NCI-H2107 treated with DMSO at 0.1 percent for 48 hours (cell line): Measurements from ENCODE around the gene ARHGAP29.

Experiments used
- DNase-seq: peaks from one replicate; lab custom pipeline; 2025; ENCODE audit not compliant: unreplicated experiment; lab: John Stamatoyannopoulos, UW

The ARHGAP29 gene

DNA sequence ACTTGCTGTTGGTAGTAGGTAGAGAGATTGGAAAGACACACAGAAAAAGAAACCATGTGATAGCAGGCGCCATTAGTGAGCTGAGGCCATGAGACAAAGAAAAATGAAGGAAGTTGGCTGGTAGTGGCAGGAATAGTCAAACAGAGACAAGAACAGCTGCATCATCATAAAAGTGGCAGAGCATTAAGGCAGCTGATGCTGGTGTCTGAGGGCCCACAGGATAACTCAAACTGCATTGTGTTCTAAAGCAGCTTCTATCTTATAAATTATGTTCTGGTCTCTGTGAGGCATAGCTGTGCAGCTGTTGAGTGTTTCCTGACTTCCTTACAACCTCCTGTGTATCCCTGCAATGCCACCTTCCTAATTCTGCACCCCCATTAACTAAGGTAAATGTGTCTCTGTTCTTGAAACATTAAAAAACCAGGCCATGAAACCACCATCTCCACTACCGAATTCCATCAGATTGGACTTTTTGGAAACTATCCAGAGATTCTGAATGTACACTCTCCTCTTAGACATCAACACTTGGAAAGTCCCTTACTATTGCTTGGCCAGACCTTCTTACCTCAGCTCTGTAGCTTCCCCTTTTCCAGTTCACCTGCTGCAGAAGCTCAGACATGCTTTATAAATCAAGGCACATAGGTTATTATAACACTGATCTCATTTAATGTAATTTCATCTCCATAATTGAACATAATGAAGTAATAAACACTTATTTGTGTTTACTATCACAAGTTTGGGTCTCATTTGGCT is 23.4 kb upstream of the ARHGAP29 start:
- DNase-seq: no peak

GRCh38 chr1:94259635-94260289 is 22.4 kb upstream of the ARHGAP29 start:
- no peak for DNase-seq

- DNase-seq: no peak
Measured at GRCh38 chr1:94258873-94259331, 21.5 kb upstream of the ARHGAP29 start.

GRCh38 chr1:94257444-94257843 is 20.1 kb upstream of the ARHGAP29 start:
- DNase-seq: no peak

- DNase-seq: no peak
Measured at GRCh38 chr1:94255476-94255875, 18.1 kb upstream of the ARHGAP29 start.

GRCh38 chr1:94254073-94254810 is 16.9 kb upstream of the ARHGAP29 start:
- no peak for DNase-seq

- DNase-seq: no peak
Measured at GRCh38 chr1:94253456-94254017, 16.2 kb upstream of the ARHGAP29 start.

DNA sequence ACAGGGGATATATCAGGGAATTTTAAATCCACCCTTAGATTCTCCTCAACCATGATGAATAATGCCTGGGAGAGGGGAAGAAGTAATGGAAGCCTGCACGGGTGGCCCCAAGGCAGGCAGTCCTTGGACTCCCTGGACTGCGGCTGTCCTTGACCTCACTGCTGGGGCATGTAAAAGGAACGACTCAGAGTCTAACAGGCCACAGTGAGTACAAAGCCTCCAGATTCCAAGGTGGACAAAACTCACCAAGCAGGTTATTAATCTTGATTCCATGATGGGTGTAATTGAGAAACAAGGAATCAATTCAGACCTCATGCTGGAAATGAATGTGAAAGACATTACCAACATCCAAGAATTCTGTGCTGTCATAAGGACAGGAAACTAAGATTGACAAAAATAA is 13.0 kb upstream of the ARHGAP29 start:
- DNase-seq: no peak

DNA sequence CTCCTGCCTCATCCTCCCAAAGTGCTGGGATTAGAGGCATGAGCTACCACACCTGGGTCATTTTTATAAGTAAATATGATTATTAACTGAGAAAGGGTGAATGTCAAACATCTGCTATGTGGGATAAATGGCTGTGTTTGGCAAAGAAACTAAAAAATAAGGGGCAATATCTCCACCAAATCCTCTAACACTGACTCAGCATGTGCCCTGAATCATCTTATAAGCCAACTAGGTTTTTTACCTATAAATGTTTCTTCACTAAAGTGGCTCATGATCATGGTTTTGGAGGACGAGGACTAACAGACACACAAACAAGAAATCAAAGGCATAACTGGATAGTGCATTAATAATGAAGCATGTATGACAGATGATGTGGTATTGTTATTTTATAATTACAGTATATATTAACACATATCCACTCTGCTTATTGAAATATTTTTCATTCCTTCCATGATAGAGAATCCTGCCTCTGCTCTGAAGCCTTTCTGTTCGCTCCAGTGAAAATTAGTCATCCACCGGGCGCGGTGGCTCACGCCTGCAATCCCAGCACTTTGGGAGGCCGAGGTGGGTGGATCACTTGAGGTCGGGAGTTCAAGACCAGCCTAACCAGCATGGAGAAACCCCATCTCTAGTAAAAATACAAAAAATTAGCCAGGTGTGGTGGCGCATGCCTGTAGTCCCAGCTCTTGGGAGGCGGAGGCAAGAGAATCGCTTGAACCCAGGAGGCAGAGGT is 11.7 kb upstream of the ARHGAP29 start:
- DNase-seq: no peak

- DNase-seq: no peak
Measured at GRCh38 chr1:94247138-94248094, 10.0 kb upstream of the ARHGAP29 start.

- DNase-seq: no peak
Measured at GRCh38 chr1:94246692-94247137, 9.3 kb upstream of the ARHGAP29 start.

DNA sequence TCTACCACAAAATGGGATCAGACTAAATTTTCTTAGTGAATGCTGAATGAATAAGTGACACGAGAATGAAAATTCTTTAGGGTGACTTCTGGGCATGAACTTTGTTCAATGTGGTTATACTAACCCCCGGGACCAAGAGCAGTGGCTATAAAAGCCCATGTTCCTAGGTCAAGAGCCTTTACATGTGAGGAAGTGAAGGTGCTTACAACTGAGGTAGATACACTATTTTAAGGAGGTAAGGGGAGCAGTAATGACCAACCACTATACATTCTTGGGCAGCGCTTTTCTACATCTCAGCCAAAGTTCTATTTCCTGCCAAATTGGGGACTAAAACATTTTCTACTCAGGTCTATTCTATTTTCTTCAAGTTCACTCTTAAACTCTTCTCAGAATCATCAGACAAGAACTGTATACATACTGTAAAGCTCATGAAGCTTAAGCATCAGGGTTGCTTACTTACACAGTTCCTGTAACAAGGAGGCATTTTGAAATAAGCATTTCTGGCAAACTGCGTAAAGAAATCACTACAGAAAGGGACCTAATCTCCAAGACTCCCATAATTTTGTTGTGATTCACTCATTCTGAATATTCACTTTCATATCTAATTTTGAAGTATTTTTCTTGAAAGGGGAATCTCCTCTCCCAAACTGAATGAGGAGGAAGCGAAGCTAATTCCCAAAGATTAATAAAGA is 8.5 kb upstream of the ARHGAP29 start:
- no peak for DNase-seq

DNA sequence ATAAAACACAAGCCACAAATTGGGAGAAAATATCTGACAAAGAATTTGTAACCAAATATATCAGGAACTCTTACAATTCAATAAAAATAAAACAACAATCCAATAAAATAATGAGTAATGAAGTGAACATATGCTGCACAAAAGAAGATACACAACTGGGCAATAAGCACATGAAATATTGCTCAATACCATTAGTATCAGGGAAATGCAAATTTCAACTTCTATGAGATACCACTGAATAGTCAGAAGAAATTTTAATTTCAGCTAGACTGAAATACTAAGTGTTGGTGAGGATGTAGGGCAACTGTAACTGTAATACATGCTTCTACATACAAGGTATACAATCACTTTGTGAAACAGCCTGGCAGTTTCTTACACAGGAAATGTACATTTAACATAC is 7.4 kb upstream of the ARHGAP29 start:
- DNase-seq: no peak

DNA sequence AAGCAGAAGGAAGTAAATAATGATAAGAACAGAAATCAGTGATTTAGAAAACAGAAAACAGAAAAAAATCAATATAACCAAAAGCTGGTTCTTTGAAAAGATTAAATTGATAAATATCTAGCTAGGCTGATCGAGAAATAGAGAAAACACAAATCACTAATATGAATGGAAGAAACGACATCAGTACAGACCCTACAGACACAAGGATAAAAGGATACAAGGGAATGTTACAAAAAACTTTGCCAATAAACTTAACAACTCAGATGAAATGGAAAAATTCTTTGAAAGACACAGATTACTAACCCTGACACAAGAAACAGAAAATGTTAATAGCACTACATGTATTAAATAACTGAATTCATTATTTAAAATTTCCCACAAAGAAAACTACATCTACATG is 6.3 kb upstream of the ARHGAP29 start:
- DNase-seq: no peak

GRCh38 chr1:94240822-94241221 is 3.4 kb upstream of the ARHGAP29 start:
- no peak for DNase-seq

DNA sequence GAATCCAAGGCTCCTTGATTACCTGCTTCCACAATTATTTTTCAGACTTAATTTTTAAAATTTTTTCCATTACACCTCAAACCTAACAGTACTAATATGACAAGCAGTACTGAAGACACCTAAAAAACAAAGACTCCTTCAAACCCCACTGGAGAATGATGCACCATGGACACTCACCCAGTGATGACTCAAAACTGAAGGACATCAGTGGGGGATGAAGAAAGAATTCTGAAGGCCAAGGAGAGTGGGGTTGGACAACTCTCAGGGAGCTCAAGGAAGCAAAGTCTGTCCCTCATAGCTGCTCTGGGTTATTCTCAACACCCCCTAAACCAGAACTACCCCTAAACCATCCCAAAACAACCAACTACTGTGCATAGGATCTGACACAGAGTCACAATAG is 2.4 kb upstream of the ARHGAP29 start:
- DNase-seq: no peak

DNA sequence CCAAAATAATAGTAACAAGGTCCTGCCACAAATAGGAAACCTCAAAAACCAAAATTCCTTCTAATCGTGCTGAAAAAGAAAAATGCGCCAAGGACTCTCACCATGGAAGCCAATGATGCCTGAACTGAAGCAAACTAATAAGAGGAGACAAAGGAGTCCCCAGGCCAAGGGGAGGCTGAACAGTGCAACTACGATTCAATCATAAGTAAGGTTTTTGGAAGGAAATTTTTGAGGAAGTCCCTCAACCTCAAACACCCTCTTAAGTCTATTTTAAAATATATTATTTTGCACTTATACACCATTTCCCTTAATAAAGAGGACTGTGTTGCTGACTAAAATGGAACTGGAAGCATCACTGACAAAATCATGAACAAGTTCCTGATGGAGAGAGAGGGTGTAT is 1.7 kb upstream of the ARHGAP29 start:
- no peak for DNase-seq

DNA sequence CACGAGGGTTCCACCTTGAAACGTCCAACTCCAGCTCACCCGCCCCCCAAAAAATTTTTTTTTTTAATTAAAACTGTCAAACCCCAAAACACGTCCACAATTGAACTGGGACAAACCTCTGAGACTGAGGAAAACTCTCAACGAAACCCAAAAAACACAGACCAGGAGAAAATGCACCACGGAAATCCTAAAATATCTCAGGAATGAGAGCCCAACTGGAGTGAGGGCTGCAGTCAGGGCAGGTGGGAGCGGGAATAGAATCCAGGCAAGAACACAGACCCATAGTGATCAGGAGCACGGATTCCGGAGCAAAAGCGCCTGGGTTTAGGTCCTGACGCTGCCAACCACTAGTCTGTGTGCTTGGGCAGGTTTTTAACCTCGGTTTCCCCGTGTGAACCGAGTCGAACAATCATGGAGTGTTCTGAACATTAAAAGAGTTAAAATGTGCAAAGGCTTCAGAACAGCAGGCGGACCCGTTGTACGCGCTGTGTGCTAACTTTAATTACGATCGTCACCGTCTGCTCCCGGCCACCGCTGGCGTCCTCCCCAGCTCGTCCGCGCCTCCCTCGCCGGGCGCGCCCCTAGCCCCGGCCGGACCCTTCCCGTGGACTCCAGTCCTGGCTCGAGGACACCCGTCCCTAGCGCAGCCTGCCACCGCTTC is 624 bp downstream of the ARHGAP29 start:
- no peak for DNase-seq
